Mononuclear cell (primary cell): Measurements from ENCODE around the gene DQX1. TPM values are rescaled to one million over a fixed set of nuclear protein-coding genes. Genes with fewer than 3 reads are reported as not detected.

ENCODE experiments used
- H3K27me3 ChIP-seq: 2 replicates; pipeline ENCODE4 v1.6.0; 2011; ENCODE audit warnings: low read length, control low read depth; ENCODE audit not compliant: insufficient read depth
- H3K4me1 ChIP-seq: 2 replicates; pipeline ENCODE4 v1.5.1; 2011; ENCODE audit warnings: mild to moderate bottlenecking, low read length, control low read depth; ENCODE audit not compliant: insufficient read depth
- H3K4me3 ChIP-seq: 2 replicates; pipeline ENCODE4 v1.5.1; 2011; ENCODE audit warnings: mild to moderate bottlenecking, low read length, moderate library complexity
- H3K9me3 ChIP-seq: 2 replicates; pipeline ENCODE4 v1.5.1; 2011; ENCODE audit warnings: low read depth, mild to moderate bottlenecking, control low read depth, low read length
- total RNA-seq: library from RNA; depleted of rRNA; stranded (reverse); fragments of >200 nt; gene quantifications from one replicate; pipeline ENCODE4 v1.2.3, GENCODE V29; 2012

Gene DQX1
- total RNA-seq, 1 donor: not detected

GRCh38 chr2:74559912-74560311 is 33.9 kb upstream of the DQX1 start:
- Histone ChIP-seq H3K9me3 (no peaks in the 10 kb centered on the region), H3K4me3 (no peak overlapping the region), H3K27me3 (no peaks in the 10 kb centered on the region), H3K4me1 (peaks cover 33% of the 10 kb centered on the region)

- no peak overlapping the region for H3K4me3 ChIP-seq
- peaks cover 39% of the 10 kb centered on the region for H3K4me1 ChIP-seq
- no peaks in the 10 kb centered on the region for H3K9me3 ChIP-seq
- no peaks in the 10 kb centered on the region for H3K27me3 ChIP-seq
Observed at GRCh38 chr2:74558284-74559230, 32.5 kb upstream of the DQX1 start.

GRCh38 chr2:74556831-74557370 is 30.9 kb upstream of the DQX1 start:
- H3K4me1 ChIP-seq: peaks cover 40% of the 10 kb centered on the region
- no peaks in the 10 kb centered on the region for H3K9me3 ChIP-seq
- H3K27me3 ChIP-seq: no peaks in the 10 kb centered on the region
- H3K4me3 ChIP-seq: no peak overlapping the region

- Histone ChIP-seq H3K4me3 (peak overlapping the region; percentile 98), H3K9me3 (no peaks in the 10 kb centered on the region), H3K4me1 (peaks cover 40% of the 10 kb centered on the region), H3K27me3 (no peaks in the 10 kb centered on the region)
Observed at GRCh38 chr2:74556159-74556558, 30.1 kb upstream of the DQX1 start.

- peak overlapping the region; percentile 98 for H3K4me3 ChIP-seq
- H3K27me3 ChIP-seq: no peaks in the 10 kb centered on the region
- H3K4me1 ChIP-seq: peaks cover 40% of the 10 kb centered on the region
- H3K9me3 ChIP-seq: no peaks in the 10 kb centered on the region
Observed at GRCh38 chr2:74555610-74556103, 29.6 kb upstream of the DQX1 start.

- H3K4me1 ChIP-seq: peaks cover 41% of the 10 kb centered on the region
- no peaks in the 10 kb centered on the region for H3K9me3 ChIP-seq
- peaks cover 2% of the 10 kb centered on the region for H3K27me3 ChIP-seq
- H3K4me3 ChIP-seq: peak overlapping the region; percentile 98
Observed at GRCh38 chr2:74554820-74555531, 28.9 kb upstream of the DQX1 start.

GRCh38 chr2:74553892-74554819 is 28.1 kb upstream of the DQX1 start, which contains the start of the genes DOK1 and LOXL3:
Gene DOK1, plus strand, starts transcription at chr2:74554720. Its CDS starts 35 bp downstream, at chr2:74554755.
Gene LOXL3, minus strand, starts transcription at chr2:74553942. Its CDS starts 1,308 bp downstream, at chr2:74552634.
- Histone ChIP-seq H3K9me3 (no peaks in the 10 kb centered on the region), H3K27me3 (peaks cover 10% of the 10 kb centered on the region), H3K4me3 (peak within 1 kb of the TSS; percentile 98), H3K4me1 (peaks cover 50% of the 10 kb centered on the region)

- H3K27me3 ChIP-seq: peaks cover 18% of the 10 kb centered on the region
- peaks cover 54% of the 10 kb centered on the region for H3K4me1 ChIP-seq
- H3K4me3 ChIP-seq: no peak overlapping the region
- no peaks in the 10 kb centered on the region for H3K9me3 ChIP-seq
Observed at GRCh38 chr2:74552914-74553811, 27.1 kb upstream of the DQX1 start.

- no peaks in the 10 kb centered on the region for H3K9me3 ChIP-seq
- peaks cover 51% of the 10 kb centered on the region for H3K4me1 ChIP-seq
- peaks cover 27% of the 10 kb centered on the region for H3K27me3 ChIP-seq
- no peak overlapping the region for H3K4me3 ChIP-seq
Observed at GRCh38 chr2:74551942-74552913, 26.2 kb upstream of the DQX1 start.

- Histone ChIP-seq H3K4me3 (no peak overlapping the region), H3K4me1 (peaks cover 44% of the 10 kb centered on the region), H3K27me3 (peaks cover 28% of the 10 kb centered on the region), H3K9me3 (no peaks in the 10 kb centered on the region)
Observed at GRCh38 chr2:74551530-74551929, 25.5 kb upstream of the DQX1 start.

GRCh38 chr2:74550231-74550630 is 24.2 kb upstream of the DQX1 start:
- Histone ChIP-seq H3K4me3 (no peak overlapping the region), H3K27me3 (peaks cover 28% of the 10 kb centered on the region), H3K4me1 (peaks cover 31% of the 10 kb centered on the region), H3K9me3 (no peaks in the 10 kb centered on the region)

- Histone ChIP-seq H3K4me3 (peak overlapping the region; percentile 38), H3K4me1 (peaks cover 30% of the 10 kb centered on the region)
Observed at GRCh38 chr2:74548900-74549826, 23.1 kb upstream of the DQX1 start.

More at GRCh38 chr2:74548900-74549826, 23.1 kb upstream of the DQX1 start:
- no peaks in the 10 kb centered on the region for H3K9me3 ChIP-seq
- peaks cover 28% of the 10 kb centered on the region for H3K27me3 ChIP-seq
